ENCODE data around the gene TRPM2. TPM values are rescaled to one million over a fixed set of nuclear protein-coding genes. Genes with fewer than 3 reads are reported as not detected.

Gene TRPM2
- total RNA-seq, 6 experiments from 2014 or later: 0.92 to 2.0 (median 1.2) TPM

DNA sequence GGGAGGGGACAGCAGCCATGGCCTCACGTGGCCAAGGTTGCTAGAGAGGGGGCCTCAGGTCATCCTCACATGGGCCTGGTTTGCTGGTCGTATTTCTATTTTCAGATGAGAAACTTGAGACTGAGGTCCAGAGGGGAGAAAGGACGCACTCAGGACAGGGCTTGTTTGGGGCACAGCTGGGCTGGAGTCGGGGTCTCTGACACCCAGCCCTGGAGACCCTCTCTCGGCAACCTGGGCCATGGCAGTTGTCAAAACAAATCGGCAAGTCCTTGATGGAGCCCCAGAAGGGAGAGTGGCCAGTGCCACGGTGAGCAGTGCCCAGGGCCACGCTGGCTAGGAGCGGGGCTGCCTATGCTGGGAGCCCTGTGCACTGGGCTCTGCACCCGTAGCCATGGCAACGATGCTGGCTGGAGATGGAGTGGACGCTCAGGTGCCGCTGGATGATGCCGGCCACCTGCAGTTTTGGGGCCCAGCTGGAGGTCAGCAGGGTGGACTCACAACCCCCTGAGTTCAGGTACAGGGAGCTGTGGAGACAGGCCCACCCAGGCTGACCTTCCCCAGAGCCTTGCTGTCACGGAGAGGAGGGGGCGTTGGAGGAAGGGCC lies 113.0 kb downstream of the TRPM2 start:
- intact Hi-C loops (cut with DNase I): no loop called here
- TF ChIP-seq POLR2A (IDR thresholded peaks at IDR 0.05): no peak
- TF ChIP-seq, protein P1, sequence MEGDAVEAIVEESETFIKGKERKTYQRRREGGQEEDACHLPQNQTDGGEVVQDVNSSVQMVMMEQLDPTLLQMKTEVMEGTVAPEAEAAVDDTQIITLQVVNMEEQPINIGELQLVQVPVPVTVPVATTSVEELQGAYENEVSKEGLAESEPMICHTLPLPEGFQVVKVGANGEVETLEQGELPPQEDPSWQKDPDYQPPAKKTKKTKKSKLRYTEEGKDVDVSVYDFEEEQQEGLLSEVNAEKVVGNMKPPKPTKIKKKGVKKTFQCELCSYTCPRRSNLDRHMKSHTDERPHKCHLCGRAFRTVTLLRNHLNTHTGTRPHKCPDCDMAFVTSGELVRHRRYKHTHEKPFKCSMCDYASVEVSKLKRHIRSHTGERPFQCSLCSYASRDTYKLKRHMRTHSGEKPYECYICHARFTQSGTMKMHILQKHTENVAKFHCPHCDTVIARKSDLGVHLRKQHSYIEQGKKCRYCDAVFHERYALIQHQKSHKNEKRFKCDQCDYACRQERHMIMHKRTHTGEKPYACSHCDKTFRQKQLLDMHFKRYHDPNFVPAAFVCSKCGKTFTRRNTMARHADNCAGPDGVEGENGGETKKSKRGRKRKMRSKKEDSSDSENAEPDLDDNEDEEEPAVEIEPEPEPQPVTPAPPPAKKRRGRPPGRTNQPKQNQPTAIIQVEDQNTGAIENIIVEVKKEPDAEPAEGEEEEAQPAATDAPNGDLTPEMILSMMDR (IDR thresholded peaks at IDR 0.05): no peak
- WGBS (ENCODE audit: insufficient coverage, low coverage, low lambda C conversion rate, missing lambda C conversion rate): 93% methylated on average over 2 of the region's 16 CpGs
- no peak for DNase-seq
- ATAC-seq: no peak
- peaks cover 0 to 14% (median 7%) of the 10 kb centered on the region in 4 donors for H3K4me1 ChIP-seq
- no peak overlapping the region for H3K4me3 ChIP-seq
- no peaks in the 10 kb centered on the region for H3K36me3 ChIP-seq
- H3K27me3 ChIP-seq: no peaks in the 10 kb centered on the region
- H3K27ac ChIP-seq: no peak overlapping the region
- H3K9me3 ChIP-seq: no peaks in the 10 kb centered on the region

- Histone ChIP-seq H3K36me3 (no peaks in the 10 kb centered on the region), H3K4me1 (peaks cover 0 to 10% (median 5%) of the 10 kb centered on the region in 4 donors), H3K9me3 (no peaks in the 10 kb centered on the region), H3K27me3 (no peaks in the 10 kb centered on the region), H3K27ac (peak overlapping the region in 2 of 3 donors; percentile 37 to 40), H3K4me3 (no peak overlapping the region)
- WGBS (ENCODE audit: insufficient coverage, low coverage, low lambda C conversion rate, missing lambda C conversion rate): 90% methylated on average over 12 of the region's 36 CpGs
- intact Hi-C loops (cut with DNase I): no loop called here
- ATAC-seq (peak in 3 of 4 donors; percentile 83 to 92 (median 91)), DNase-seq (peak in 2 of 3 donors; percentile 87)
- TF ChIP-seq, protein P1 (IDR thresholded peaks at IDR 0.05): no peak
- no peak for TF ChIP-seq POLR2A (IDR thresholded peaks at IDR 0.05)
These were observed 113.8 kb downstream of the TRPM2 start for GRCh38 chr21:44466996-44467858.

GRCh38 chr21:44467859-44468195 lies 114.4 kb downstream of the TRPM2 start:
- intact Hi-C loops (cut with DNase I): no loop called here
- ATAC-seq: peak in 1 of 4 donors; percentile 75
- TF ChIP-seq POLR2A (IDR thresholded peaks at IDR 0.05): no peak
- TF ChIP-seq, protein P1 (IDR thresholded peaks at IDR 0.05): no peak
- H3K9me3 ChIP-seq: no peaks in the 10 kb centered on the region
- H3K27me3 ChIP-seq: no peaks in the 10 kb centered on the region
- DNase-seq: peak in 1 of 3 donors; percentile 49
- peaks cover 0 to 10% (median 5%) of the 10 kb centered on the region in 4 donors for H3K4me1 ChIP-seq
- peak overlapping the region in 2 of 3 donors; percentile 37 to 40 for H3K27ac ChIP-seq
- 39% methylated on average over 7 of the region's 15 CpGs for WGBS (ENCODE audit: insufficient coverage, low coverage, low lambda C conversion rate, missing lambda C conversion rate)
- H3K36me3 ChIP-seq: no peaks in the 10 kb centered on the region
- H3K4me3 ChIP-seq: no peak overlapping the region

- intact Hi-C loops (cut with DNase I): no loop called here
- Histone ChIP-seq H3K4me3 (no peak overlapping the region), H3K27ac (no peak overlapping the region), H3K4me1 (peaks cover 0 to 10% (median 5%) of the 10 kb centered on the region in 4 donors), H3K9me3 (no peaks in the 10 kb centered on the region), H3K27me3 (no peaks in the 10 kb centered on the region), H3K36me3 (no peaks in the 10 kb centered on the region)
- ATAC-seq (no peak), DNase-seq (no peak)
- no peak for TF ChIP-seq POLR2A (IDR thresholded peaks at IDR 0.05)
- TF ChIP-seq, protein P1 (IDR thresholded peaks at IDR 0.05): no peak
These were observed 117.9 kb downstream of the TRPM2 start for GRCh38 chr21:44471341-44471740.
